H1 (cell line): Measurements from ENCODE around the gene METTL18. TPM values are rescaled to one million over a fixed set of nuclear protein-coding genes. Genes with fewer than 3 reads are reported as not detected.
A peak's percentile ranks its signal among the peaks of the same experiment; 100 is the strongest.

Experiments used
- CBX5 ChIP-seq: fragments of 300-800, 300-1000 bp; sonication (generic); IDR thresholded peaks from 2 replicates; pipeline ENCODE4 v1.7.1; 2016; ENCODE audit warnings: antibody characterized with exemption, low read length, low read depth
- CTBP2 ChIP-seq: IDR thresholded peaks from 2 replicates; pipeline ENCODE4 v1.7.0; 2011; ENCODE audit warnings: borderline replicate concordance, mild to moderate bottlenecking, moderate library complexity, mixed read lengths, low read length; ENCODE audit not compliant: insufficient read depth, insufficient read length
- JUND ChIP-seq: IDR thresholded peaks from 2 replicates; pipeline ENCODE4 v1.6.1; 2011; ENCODE audit warnings: mild to moderate bottlenecking, improper control_type of control experiment, low read length
- PHF8 ChIP-seq: fragments of 200-600 bp; sonication (generic); conservative IDR thresholded peaks from 2 replicates; pipeline ENCODE4 v1.7.1; 2012; ENCODE audit warnings: low read depth, mild to moderate bottlenecking, inconsistent platforms, low read length, moderate library complexity
- POLR2A ChIP-seq, 2 experiments: IDR thresholded peaks; 1 replicate in 1 of 2; 2 replicates in 1 of 2; pipeline ENCODE4 v1.6.1; 2011; ENCODE audit warnings: low read depth in 2 of 2, low read length in 2 of 2, mild to moderate bottlenecking in 2 of 2; ENCODE audit errors: control extremely low read depth in 1 of 2
- RBBP5 ChIP-seq: IDR thresholded peaks from 2 replicates; pipeline ENCODE4 v1.7.1; 2012; ENCODE audit warnings: low read depth, mild to moderate bottlenecking, inconsistent platforms, low read length, moderate library complexity, borderline replicate concordance
- SIX5 ChIP-seq: IDR thresholded peaks from 2 replicates; pipeline ENCODE4 v1.6.1; 2011; ENCODE audit warnings: mild to moderate bottlenecking, low read depth, low read length
- TAF7 ChIP-seq: optimal IDR thresholded peaks from 2 replicates; pipeline ENCODE3; 2011; ENCODE audit warnings: low read depth, mild to moderate bottlenecking, inconsistent platforms, low read length, moderate library complexity, borderline replicate concordance
- polyA plus RNA-seq, 7 experiments: library from polyadenylated mRNA; depleted of rRNA in 3 of 7; stranded (reverse) in 5 of 7; unstranded in 2 of 7; fragments of >200 nt in 5 of 7; fragments of 200-250 nt in 2 of 7; gene quantifications; 1 replicate in 5 of 7; 2 replicates in 1 of 7; 4 replicates in 1 of 7; pipeline versions ENCODE4 v1.2.1 to v1.2.3, GENCODE V29; 2011 to 2013; ENCODE audit warnings: missing spikeins in 2 of 7, mixed read lengths in 2 of 7
- total RNA-seq: library from RNA; stranded (reverse); fragmentation: NEBNext Ultra II Directional; extraction: Animal tissue kit (Norgen Biotek cat#: 25700); gene quantifications from 2 replicates; pipeline ENCODE4 v1.2.1, GENCODE V29; 2021

METTL18 gene
- total and polyA plus RNA-seq, 2 of the 8 experiments (the other 6 are each of a cell fraction or from before 2014, with no cell fraction given), result 1.4 to 7.6 TPM

DNA sequence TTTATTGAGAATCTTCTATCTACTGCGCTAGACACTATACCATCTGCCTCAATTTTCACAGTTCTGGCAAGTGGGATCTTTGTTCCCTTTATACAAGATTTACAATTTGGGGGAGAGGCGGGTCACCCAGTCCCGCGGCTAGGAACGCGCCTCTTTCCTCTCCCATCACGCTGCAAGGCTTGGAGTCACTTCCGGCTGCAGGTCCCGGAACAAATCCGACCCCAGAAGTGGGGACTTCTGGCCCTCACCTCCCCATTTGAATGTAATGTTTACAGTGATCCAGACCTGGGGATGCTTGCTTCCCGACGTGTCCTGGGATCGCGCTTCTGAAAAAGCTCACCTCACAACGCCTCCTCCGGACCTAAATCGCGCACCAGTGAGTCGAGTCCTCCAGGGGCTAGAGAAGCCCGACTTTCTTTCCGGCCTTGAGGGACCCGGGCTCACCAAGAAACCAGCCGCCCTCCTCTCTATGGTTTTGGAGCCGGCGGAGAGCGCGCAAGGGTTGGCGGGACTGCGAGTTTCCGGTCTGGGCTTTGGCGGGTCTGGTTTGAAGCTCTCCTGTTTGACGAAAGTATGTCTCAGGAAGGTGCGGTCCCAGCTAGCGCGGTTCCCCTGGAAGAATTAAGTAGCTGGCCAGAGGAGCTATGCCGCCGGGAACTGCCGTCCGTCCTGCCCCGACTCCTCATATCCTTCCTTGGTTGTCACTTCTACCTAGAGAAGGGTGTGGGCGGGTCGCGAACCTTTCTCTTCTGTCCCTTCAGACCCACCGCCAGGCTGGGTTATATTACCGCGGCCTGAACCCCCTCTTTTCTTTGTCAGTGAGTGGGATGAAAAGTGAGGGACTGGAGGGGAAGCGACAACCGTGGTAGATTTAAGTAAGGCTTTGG is at the start of gene METTL18 (continued):
- TF ChIP-seq CTBP2 (no peak), RBBP5 (peak; percentile 68; the same call in 1 of the 2 replicates), CBX5 (no peak), PHF8 (peak; percentile 85), TAF7 (peak; percentile 79), JUND (0 out of 2 replicates have a peak, but pooled peaks have one; percentile 15), POLR2A (IDR thresholded peaks at IDR 0.05; ENCODE audit: control extremely low read depth in 1 of 2, low read depth in 2 of 2, low read length in 2 of 2) (peak; percentile 45 to 86), SIX5 (no peak; the same call in 1 of the 2 replicates)
